Measurements from ENCODE around the gene OR2AK2. TPM values are rescaled to one million over a fixed set of nuclear protein-coding genes. Genes with fewer than 3 reads are reported as not detected.

OR2AK2 gene
- total and polyA plus RNA-seq, 2 of the 8 experiments (the other 6 are each of a cell fraction or from before 2014, with no cell fraction given), result not detected

- Histone ChIP-seq H3K9me3 (ENCODE audit: insufficient read depth in 2 of 2, low read depth in 1 of 2, low read length in 1 of 2) (peaks cover 44 to 54% of the 10 kb centered on the region in 2 experiments), H4K20me1 (replicated peaks in 1 of 2; ENCODE audit: control insufficient read depth in 1 of 2, insufficient read depth in 2 of 2, low read length in 2 of 2) (no peaks in the 10 kb centered on the region), H3K4ac (replicated peaks; ENCODE audit: insufficient read length, low read depth, low read length) (no peak overlapping the region), H4K8ac (ENCODE audit: extremely low read depth, insufficient read depth, low read length) (no peak overlapping the region), H3K27ac (ENCODE audit: low read depth, low read length) (no peak overlapping the region), H3K4me1 (replicated peaks in 1 of 4; ENCODE audit: control insufficient read depth in 3 of 4, insufficient read depth in 4 of 4, low read length in 3 of 4) (no peaks in the 10 kb centered on the region), H3K79me2 (ENCODE audit: control insufficient read depth in 1 of 2, insufficient read depth in 2 of 2, low read length in 2 of 2) (no peaks in the 10 kb centered on the region), H2BK20ac (ENCODE audit: low read length) (no peak overlapping the region), H2AK5ac (ENCODE audit: low read depth, low read length) (no peak overlapping the region), H4K91ac (replicated peaks; ENCODE audit: insufficient read length, low read length) (no peak overlapping the region), H3K18ac (ENCODE audit: extremely low read depth, low read length) (no peak overlapping the region), H2BK15ac (ENCODE audit: low read length) (no peak overlapping the region), H3K27me3 (replicated peaks in 1 of 4; ENCODE audit: control insufficient read depth in 3 of 4, extremely low read depth in 1 of 4, insufficient read depth in 3 of 4, low read length in 3 of 4) (no peaks in the 10 kb centered on the region), H3K9ac (replicated peaks in 1 of 4; ENCODE audit: extremely low read depth in 1 of 4, low read depth in 3 of 4, low read length in 3 of 4) (no peak overlapping the region), H2BK120ac (replicated peaks; ENCODE audit: low read depth, low read length) (no peak overlapping the region), H3K14ac (ENCODE audit: insufficient read length) (no peak overlapping the region), H3K4me3 (ENCODE audit: extremely low read depth in 1 of 4, insufficient read depth in 2 of 4, low read depth in 3 of 4, low read length in 4 of 4) (no peak overlapping the region), H3K79me1 (ENCODE audit: low read depth, low read length) (no peaks in the 10 kb centered on the region), H3K36me3 (ENCODE audit: control insufficient read depth in 2 of 4, insufficient read depth in 4 of 4, low read length in 3 of 4) (no peaks in the 10 kb centered on the region), H3K23ac (ENCODE audit: insufficient read length) (no peak overlapping the region), H4K5ac (ENCODE audit: insufficient read length, low read depth, low read length) (no peak overlapping the region), H2BK5ac (ENCODE audit: low read depth, low read length) (no peak overlapping the region), H3K4me2 (ENCODE audit: insufficient read depth in 1 of 2, low read depth in 2 of 2, low read length in 2 of 2) (no peak overlapping the region), H2AFZ (ENCODE audit: low read length) (no peak overlapping the region), H2BK12ac (ENCODE audit: low read depth, low read length) (no peak overlapping the region), H3K56ac (replicated peaks; ENCODE audit: insufficient read length, low read depth, low read length) (no peak overlapping the region), H3K23me2 (ENCODE audit: low read depth, low read length) (no peaks in the 10 kb centered on the region)
- POLR2A ChIA-PET (ENCODE audit: partially characterized antibody), result no interaction called here
- DNase-seq (ENCODE audit: low read depth in 1 of 2, low spot score in 2 of 2), result no peak
- FAIRE-seq, result no peak
- CTCF ChIA-PET (ENCODE audit: partially characterized antibody), result no interaction called here
- WGBS, 2 experiments (ENCODE audit: extremely low coverage in 1 of 2, insufficient coverage in 1 of 2, insufficient read length in 1 of 2, insufficient replicate concordance in 2 of 2, low coverage in 1 of 2, low lambda C conversion rate in 2 of 2, missing lambda C conversion rate in 1 of 2), result 72% methylated on average over 6 of the region's 6 CpGs; no CpG with 5 or more reads in 1 of the 2 experiments
- TF ChIP-seq CTBP2 (IDR thresholded peaks at IDR 0.05; ENCODE audit: borderline replicate concordance, insufficient read depth, insufficient read length, low read length), result no peak
- TF ChIP-seq SIRT6 (IDR thresholded peaks at IDR 0.05; ENCODE audit: low read length), result no peak
- TF ChIP-seq POLR2A (IDR thresholded peaks at IDR 0.05; ENCODE audit: control extremely low read depth in 1 of 2, low read depth in 2 of 2, low read length in 2 of 2), result no peak
- TF ChIP-seq CHD2 (IDR thresholded peaks at IDR 0.05; ENCODE audit: low read length), result no peak
- TF ChIP-seq SP2 (IDR thresholded peaks at IDR 0.05; ENCODE audit: low read length), result no peak
- no peak for TF ChIP-seq BACH1 (IDR thresholded peaks at IDR 0.05; ENCODE audit: low read length)
- no peak for TF ChIP-seq PHF8 (conservative IDR thresholded peaks at IDR 0.05; ENCODE audit: low read depth, low read length)
- TF ChIP-seq BRCA1 (IDR thresholded peaks at IDR 0.05; ENCODE audit: low read depth, low read length), result no peak
- no peak for TF ChIP-seq CREB1 (IDR thresholded peaks at IDR 0.05)
- no peak for TF ChIP-seq EZH2 (IDR thresholded peaks at IDR 0.05; ENCODE audit: low read depth, low read length, severe bottlenecking)
- no peak for TF ChIP-seq ZNF274 (IDR thresholded peaks at IDR 0.05; ENCODE audit: borderline replicate concordance, extremely low read depth, low read length)
Measured at GRCh38 chr1:247942624-247943023, 22.4 kb upstream of the OR2AK2 start.
